Measurements from ENCODE around the gene TMEM255B.

- no peak for TF ChIP-seq CTCF (IDR thresholded peaks at IDR 0.05 in 2 of 3, conservative IDR thresholded peaks at IDR 0.05 in 1 of 3; ENCODE audit: borderline replicate concordance in 1 of 3, insufficient read depth in 1 of 3, low read depth in 2 of 3, low read length in 2 of 3)
- TF ChIP-seq ATF3 (IDR thresholded peaks at IDR 0.05): no peak
- no peak for TF ChIP-seq ZFX (IDR thresholded peaks at IDR 0.05)
These were observed 49.2 kb downstream of the TMEM255B start for GRCh38 chr13:113808058-113808834.
